GM21737 (cell line): ENCODE results near the gene LRGUK.

ENCODE experiments used
- ATAC-seq: cut with Tn5 transposase; IDR thresholded peaks from one replicate; pipeline ENCODE4 v1.9.1; 2021; ENCODE audit warnings: mild to moderate bottlenecking, moderate library complexity; ENCODE audit not compliant: unreplicated experiment

Gene LRGUK

GRCh38 chr7:134126596-134126965 is 559 bp upstream of the LRGUK start:
- ATAC-seq, result no peak

- no peak for ATAC-seq
Observed at GRCh38 chr7:134128829-134129228, 1.7 kb downstream of the LRGUK start.

- no peak for ATAC-seq
Observed at GRCh38 chr7:134129856-134130523, 2.9 kb downstream of the LRGUK start.

- ATAC-seq, result no peak
Observed at GRCh38 chr7:134134004-134134403, 6.9 kb downstream of the LRGUK start.

- peak; percentile 82 for ATAC-seq
Observed at GRCh38 chr7:134140889-134141867, 14.0 kb downstream of the LRGUK start.

GRCh38 chr7:134141868-134142264 is 14.7 kb downstream of the LRGUK start:
- no peak for ATAC-seq

- ATAC-seq, result no peak
Observed at GRCh38 chr7:134153493-134154136, 26.5 kb downstream of the LRGUK start.

GRCh38 chr7:134154581-134155130 is 27.5 kb downstream of the LRGUK start:
- no peak for ATAC-seq

GRCh38 chr7:134155206-134155605 is 28.1 kb downstream of the LRGUK start:
- ATAC-seq, result no peak

GRCh38 chr7:134155871-134156270 is 28.7 kb downstream of the LRGUK start:
- no peak for ATAC-seq

GRCh38 chr7:134165252-134165651 is 38.1 kb downstream of the LRGUK start:
- no peak for ATAC-seq

- no peak for ATAC-seq
Observed at GRCh38 chr7:134167250-134167649, 40.1 kb downstream of the LRGUK start.

GRCh38 chr7:134167841-134168240 is 40.7 kb downstream of the LRGUK start:
- ATAC-seq, result no peak

GRCh38 chr7:134174795-134175261 is 47.7 kb downstream of the LRGUK start:
- peak; percentile 92 for ATAC-seq

GRCh38 chr7:134175334-134176036 is 48.3 kb downstream of the LRGUK start:
- ATAC-seq, result no peak

- ATAC-seq, result no peak
Observed at GRCh38 chr7:134176037-134176350, 48.9 kb downstream of the LRGUK start.

GRCh38 chr7:134179036-134180011 is 52.2 kb downstream of the LRGUK start:
- no peak for ATAC-seq

GRCh38 chr7:134180376-134180775 is 53.2 kb downstream of the LRGUK start:
- ATAC-seq, result no peak

- no peak for ATAC-seq
Observed at GRCh38 chr7:134182078-134182477, 54.9 kb downstream of the LRGUK start.

GRCh38 chr7:134184767-134185166 is 57.6 kb downstream of the LRGUK start:
- ATAC-seq, result no peak
